Neuron (in vitro differentiated cells): ENCODE results near the gene CFAP298.
"Not testable (repeated sequence)": the region's sequence is repeated elsewhere in the genome, so short reads cannot be mapped to it uniquely, and the experiment has no call there.

Experiments used
- H2AFZ ChIP-seq: one replicate; pipeline ENCODE4 v1.6.1; 2013; ENCODE audit warnings: low read depth, mild to moderate bottlenecking, inconsistent platforms, low read length, moderate library complexity
- H3K27me3 ChIP-seq: one replicate; pipeline ENCODE4 v1.6.1; 2013; ENCODE audit warnings: low read length; ENCODE audit not compliant: insufficient read depth
- H3K36me3 ChIP-seq: one replicate; pipeline ENCODE4 v1.6.1; 2013; ENCODE audit warnings: low read length; ENCODE audit not compliant: insufficient read depth
- H3K4me1 ChIP-seq: one replicate; pipeline ENCODE4 v1.6.1; 2013; ENCODE audit warnings: low read length; ENCODE audit not compliant: insufficient read depth
- H3K4me3 ChIP-seq: 2 replicates; pipeline ENCODE4 v1.5.1; 2013; ENCODE audit warnings: mild to moderate bottlenecking, low read length, moderate library complexity
- H3K9me3 ChIP-seq: one replicate; pipeline ENCODE4 v1.6.1; 2013; ENCODE audit warnings: low read length

Gene CFAP298

DNA sequence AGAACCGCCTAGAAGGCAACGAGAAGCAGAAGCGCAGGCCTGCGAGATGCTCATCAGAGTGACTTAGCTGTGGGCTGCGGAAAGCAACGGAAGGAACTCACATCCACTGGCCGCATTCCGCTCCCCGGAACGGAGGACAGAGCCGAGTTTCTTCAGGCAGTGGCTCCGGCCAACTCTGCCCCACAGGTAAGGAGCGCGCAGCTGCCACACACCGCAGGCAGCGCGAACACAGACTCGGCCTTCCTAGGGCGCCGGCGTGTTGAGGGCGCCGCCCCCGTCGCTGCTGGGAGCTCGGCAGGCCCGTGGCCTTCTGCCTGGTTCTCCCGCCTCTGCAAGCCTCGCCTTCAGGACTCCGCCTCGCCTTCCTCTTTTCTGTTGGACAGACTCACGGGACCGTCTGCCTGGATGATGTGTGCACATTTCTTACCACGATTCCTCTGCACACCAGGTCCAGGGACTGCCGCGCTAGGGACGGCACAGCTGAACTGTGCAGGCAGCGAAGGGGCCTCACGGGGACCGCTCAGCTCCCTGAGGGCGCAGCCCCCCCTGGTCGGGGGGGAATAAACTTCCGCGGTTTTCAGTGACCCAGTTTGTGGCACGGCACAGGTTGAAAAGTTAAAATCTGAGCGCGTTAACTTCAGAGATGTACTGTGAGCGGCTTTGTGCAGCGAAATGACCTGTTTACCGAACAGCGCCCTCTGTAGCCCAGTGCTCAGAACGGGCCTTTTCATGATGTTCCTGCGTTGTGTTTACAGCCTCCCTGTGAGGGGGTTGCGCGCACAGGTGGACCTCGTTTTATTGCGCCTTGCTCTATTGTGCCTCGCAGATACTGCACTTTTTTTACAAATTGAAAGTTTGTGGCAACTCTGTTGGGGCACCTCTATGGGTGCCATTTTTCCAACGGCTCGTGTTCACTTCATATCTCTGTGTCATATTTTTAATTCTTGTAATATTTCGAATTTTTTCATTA is 42.6 kb downstream of the CFAP298 start:
- Histone ChIP-seq H3K27me3 (no peaks in the 10 kb centered on the region), H3K9me3 (no peaks in the 10 kb centered on the region), H3K4me3 (peak overlapping the region; percentile 60), H3K36me3 (no peaks in the 10 kb centered on the region), H3K4me1 (peaks cover 6% of the 10 kb centered on the region), H2AFZ (peak overlapping the region; percentile 87)

DNA sequence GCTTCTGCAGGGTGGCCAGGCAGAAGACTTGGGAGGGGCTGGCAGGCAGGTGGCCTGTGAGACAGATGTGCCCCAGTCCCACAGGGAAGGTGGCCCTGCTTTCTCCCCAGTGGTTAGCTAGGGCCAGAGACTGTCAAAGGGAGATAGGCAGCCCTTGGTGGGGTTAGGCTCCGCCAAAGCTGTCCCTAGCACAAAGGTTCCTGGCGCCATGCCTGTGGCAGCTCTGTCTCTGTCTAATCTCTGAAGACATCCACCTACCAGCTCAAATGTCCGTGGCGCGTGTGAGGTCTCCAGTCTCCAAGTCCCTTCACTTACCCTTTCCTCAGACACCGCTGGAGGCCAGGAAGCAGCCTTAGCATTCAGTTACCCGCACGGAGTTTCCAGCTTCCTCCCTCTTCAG is 44.6 kb downstream of the CFAP298 start:
- Histone ChIP-seq H3K4me3 (no peak overlapping the region), H2AFZ (no peak overlapping the region), H3K4me1 (peaks cover 6% of the 10 kb centered on the region), H3K9me3 (no peaks in the 10 kb centered on the region), H3K27me3 (no peaks in the 10 kb centered on the region), H3K36me3 (no peaks in the 10 kb centered on the region)

DNA sequence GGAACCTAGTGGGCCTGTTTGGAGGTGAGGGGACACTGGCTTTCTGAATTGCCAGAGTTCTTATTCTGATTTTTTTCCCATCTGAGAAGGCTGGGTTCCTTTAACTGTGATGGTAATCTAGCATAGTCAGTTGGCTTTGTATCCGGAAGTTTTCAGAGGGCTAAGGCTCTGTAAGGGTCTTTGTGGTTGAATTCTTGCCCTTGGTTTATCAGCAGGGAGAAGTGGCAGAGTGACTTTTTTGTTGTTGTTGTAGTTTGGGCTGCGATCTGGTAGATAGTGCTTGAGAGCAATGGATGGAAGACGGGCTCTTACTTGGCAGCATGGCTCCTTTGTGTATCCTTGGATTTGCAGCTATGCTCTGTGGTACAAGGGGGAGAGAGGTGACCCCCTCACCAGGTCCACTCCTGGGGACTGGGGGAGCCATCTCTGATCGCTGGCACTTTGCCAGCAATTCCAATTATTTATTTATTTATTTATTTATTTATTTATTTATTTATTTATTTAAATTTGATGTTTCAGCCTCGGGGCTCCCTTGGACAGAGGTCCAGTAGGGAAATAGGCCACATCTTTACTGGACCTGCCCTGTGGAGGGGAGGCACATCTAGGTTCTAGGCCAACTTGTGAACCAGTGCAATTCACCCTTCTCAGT is 45.3 kb downstream of the CFAP298 start:
- H3K9me3 ChIP-seq, result no peaks in the 10 kb centered on the region
- no peak overlapping the region for H3K4me3 ChIP-seq
- H2AFZ ChIP-seq, result no peak overlapping the region
- H3K4me1 ChIP-seq, result peaks cover 6% of the 10 kb centered on the region
- no peaks in the 10 kb centered on the region for H3K36me3 ChIP-seq
- H3K27me3 ChIP-seq, result no peaks in the 10 kb centered on the region

DNA sequence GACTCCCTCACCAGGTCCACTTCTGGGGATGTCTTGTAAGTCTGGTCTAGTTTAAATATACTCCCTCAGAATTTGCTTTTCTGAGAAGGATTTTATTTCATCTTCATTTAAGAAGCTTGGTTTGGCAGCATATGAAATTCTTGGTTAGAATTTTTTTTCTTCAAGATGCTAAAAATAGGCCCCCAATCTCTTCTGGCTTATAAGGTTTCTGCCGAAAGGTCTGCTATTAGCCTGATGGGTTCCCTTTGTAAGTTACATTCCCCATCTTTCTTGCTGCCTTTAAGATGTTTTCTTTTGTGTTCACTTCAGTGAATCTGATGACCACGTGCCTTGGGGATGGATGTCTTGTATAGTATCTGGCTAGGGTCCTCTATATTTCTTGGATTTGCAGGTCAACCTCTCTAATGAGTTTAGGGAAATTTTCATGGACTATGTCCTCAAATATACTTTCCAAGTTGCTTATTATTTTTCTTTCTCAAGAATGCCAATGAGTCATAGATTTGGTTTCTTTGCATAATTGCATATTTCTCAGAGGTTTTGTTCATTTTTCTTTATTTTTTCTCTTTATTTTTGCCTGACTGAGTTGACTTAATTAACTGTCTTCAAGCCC is 46.2 kb downstream of the CFAP298 start:
- no peak overlapping the region for H3K4me3 ChIP-seq
- no peaks in the 10 kb centered on the region for H3K9me3 ChIP-seq
- peaks cover 6% of the 10 kb centered on the region for H3K4me1 ChIP-seq
- no peak overlapping the region for H2AFZ ChIP-seq
- no peaks in the 10 kb centered on the region for H3K36me3 ChIP-seq
- no peaks in the 10 kb centered on the region for H3K27me3 ChIP-seq

DNA sequence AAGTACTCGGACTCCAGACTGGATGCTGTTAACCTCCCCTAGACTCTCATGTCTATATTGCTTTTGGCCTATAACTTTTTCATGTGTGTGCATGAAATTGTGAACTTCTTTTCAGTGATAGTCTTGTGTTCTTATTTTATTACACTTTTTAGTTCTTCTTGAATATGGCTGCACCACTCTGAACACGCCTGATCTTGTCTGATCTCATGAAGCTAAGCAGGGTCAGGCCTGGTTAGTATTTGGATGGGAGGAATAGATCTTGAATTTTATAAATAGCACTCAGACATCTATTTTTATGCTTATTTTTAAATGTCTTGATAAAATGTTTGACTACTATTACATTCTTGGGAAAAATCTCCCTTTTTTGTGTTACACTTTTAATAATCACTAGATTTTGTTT is 49.3 kb downstream of the CFAP298 start:
- H3K36me3 ChIP-seq, result no peaks in the 10 kb centered on the region
- no peaks in the 10 kb centered on the region for H3K9me3 ChIP-seq
- no peak overlapping the region for H2AFZ ChIP-seq
- H3K27me3 ChIP-seq, result no peaks in the 10 kb centered on the region
- H3K4me3 ChIP-seq, result no peak overlapping the region
- no peaks in the 10 kb centered on the region for H3K4me1 ChIP-seq

DNA sequence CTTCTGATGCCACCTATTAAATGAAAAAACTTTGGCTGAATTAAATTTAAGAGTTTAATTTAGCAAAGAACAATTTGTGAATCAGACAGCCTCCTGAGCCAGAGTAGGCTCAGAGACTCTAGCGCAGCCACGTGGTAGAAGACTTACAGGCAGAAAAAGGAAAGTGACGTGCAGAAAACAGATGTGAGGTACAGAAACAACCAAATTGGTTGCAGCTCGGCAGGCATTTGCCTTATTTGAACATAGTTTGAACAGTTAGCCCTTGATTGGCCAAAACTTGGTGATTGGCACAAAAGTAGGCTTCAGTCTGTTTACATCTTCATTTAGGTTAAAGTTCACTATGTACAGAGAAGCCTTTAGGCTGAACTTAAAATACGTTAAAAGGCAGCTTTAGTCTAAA is 49.8 kb downstream of the CFAP298 start:
- Histone ChIP-seq H2AFZ (no peak overlapping the region), H3K36me3 (no peaks in the 10 kb centered on the region), H3K4me1 (no peaks in the 10 kb centered on the region), H3K4me3 (no peak overlapping the region), H3K27me3 (no peaks in the 10 kb centered on the region), H3K9me3 (no peaks in the 10 kb centered on the region)

DNA sequence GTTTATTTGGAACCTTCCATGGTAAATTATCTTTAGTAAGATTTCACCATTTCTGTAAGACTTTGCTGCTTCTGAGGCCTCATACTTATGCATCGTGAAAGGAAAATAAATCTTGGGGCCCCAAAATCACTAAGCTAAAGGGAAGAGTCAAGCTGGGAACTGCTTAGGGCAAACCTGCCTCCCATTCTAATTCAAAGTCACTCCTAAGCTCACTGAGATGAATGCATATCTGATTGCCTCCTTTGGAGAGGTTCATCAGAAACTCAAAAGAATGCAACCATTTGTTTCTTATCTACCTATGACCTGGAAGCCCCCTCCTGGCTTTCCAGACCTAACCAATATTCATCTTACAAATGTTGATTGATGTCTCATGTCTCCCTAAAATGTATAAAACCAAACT is 50.7 kb downstream of the CFAP298 start:
- not testable (repeated sequence) for H3K4me1 ChIP-seq, H3K9me3 ChIP-seq, H3K4me3 ChIP-seq, H3K27me3 ChIP-seq, H3K36me3 ChIP-seq, H2AFZ ChIP-seq

DNA sequence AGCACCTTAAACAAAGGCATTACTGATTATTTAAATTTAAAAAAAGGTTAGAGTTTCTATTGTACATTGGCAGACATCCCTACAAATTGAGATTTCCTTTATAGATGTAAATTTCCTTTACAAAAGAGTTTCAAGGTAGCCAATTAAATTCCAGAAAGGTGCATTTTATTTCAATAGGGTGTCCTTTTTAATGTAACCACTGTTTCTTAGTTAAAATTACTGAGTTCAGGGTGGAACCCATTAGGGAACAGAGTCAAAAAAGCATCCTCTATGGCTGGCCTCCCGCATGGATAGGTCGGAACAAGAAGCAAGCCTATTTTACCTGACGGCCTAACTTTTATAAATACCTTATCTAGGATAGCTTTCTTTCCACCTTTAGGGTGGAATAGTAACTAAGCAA is 51.3 kb downstream of the CFAP298 start:
- Histone ChIP-seq H3K36me3 (no peaks in the 10 kb centered on the region), H2AFZ (no peak overlapping the region), H3K9me3 (no peaks in the 10 kb centered on the region), H3K4me3 (no peak overlapping the region), H3K27me3 (no peaks in the 10 kb centered on the region), H3K4me1 (no peaks in the 10 kb centered on the region)

DNA sequence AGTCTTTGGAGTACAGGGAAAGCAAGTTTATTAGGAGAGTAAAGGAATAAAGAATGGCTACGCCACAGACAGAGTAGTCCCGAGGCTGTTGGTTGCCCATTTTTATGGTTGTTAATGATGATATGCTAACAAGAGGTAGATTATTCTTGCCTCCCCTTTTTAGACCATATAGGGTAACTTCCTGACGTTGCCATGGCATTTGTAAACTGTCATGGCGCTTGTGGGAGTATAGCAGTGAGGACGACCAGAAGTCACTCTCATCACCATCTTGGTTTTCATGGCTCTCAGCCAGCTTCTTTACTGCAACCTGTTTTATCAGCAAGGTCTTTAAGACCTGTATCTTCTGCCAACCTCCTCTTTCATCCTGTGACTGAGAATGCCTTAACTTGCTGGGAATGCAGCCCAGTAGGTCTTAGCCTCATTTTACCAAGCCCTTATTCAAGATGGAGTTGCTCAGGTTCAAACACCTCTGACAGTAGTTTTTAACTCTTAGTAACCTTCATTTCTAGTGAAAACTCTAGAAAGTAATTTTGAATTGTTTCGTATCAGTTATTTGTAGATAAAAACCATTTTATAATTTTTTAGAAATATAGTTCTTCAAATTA is 53.1 kb downstream of the CFAP298 start:
- H3K4me1 ChIP-seq, result no peaks in the 10 kb centered on the region
- no peak overlapping the region for H3K4me3 ChIP-seq
- H3K36me3 ChIP-seq, result no peaks in the 10 kb centered on the region
- H3K27me3 ChIP-seq, result no peaks in the 10 kb centered on the region
- no peak overlapping the region for H2AFZ ChIP-seq
- no peaks in the 10 kb centered on the region for H3K9me3 ChIP-seq

DNA sequence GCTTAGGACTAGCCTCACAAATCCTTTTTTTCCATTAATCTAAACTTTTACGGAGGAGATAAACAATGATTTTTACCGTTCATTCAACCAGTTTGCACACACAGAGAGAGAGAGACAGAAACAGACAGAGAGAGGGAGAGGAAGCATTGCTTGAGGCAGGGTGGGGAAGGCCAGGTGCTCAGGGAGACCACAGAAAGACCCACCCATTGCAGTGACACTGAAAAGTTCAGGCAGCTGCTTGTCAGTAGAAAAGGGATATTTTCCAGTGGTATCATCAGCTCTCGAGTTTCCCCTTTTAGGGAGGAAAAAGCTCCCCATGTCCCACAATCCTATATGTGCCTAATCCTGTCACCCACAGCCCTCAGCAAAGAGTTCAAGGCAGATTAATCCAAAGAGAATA is 54.1 kb downstream of the CFAP298 start:
- Histone ChIP-seq H3K9me3 (no peaks in the 10 kb centered on the region), H3K4me3 (no peak overlapping the region), H2AFZ (no peak overlapping the region), H3K36me3 (no peaks in the 10 kb centered on the region), H3K27me3 (no peaks in the 10 kb centered on the region), H3K4me1 (no peaks in the 10 kb centered on the region)

DNA sequence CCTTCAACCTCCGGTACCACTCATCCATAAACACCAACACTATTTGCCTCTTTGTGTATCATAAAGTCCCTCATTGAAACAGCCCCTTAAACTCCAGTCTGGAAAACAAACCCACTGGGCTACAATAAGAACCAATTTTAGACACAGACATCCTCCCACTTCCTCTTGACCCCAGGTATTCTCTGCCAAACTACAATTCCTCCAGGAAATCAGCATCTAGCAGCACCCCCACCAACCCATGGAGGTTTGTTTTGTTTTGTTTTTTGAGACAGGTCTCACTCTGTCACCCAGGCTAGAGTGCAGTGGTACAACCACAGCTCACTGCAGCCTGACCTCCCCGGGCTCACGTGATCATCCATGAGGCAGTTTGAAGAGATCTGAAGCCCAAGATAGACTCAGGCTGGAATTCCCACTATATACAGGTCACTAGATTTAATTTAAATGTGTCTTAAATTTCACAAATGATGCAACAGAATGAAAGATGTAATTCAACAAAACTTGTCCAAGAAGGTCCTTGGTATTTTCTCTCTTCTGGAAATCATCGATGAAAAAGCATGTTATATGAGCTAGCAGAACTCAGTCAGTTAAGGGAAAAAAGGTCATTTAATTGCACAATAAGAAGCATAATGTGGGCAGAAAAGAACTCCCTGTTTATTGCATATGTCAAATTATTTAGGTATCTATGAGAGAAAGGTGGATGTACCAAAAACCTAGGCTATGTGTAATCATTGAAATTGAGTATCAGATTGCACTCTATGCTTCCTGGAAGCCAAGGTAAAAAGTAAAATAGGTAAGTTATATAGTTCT is 57.1 kb downstream of the CFAP298 start:
- Histone ChIP-seq H3K4me3 (no peak overlapping the region), H2AFZ (no peak overlapping the region), H3K4me1 (peaks cover 2% of the 10 kb centered on the region)

DNA sequence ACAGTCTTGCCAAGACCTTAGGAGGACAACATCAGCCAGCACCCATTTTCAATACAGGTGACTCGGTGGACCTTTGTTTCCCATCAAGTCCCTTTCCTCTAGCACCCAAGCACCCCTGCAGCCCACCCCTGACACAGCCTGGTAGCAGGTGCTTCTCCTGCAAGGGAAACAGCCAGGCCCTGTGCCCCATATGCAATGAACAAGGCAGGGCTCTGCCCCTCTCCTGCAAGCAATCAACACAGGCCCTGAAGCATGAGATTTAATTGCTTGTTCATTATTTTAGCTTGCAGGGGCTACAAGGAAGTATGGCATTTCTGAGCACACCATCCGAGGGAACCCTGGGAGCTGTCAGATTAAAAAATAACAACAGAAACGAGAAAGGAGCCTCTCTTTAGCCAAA is 62.3 kb downstream of the CFAP298 start:
- H3K36me3 ChIP-seq, result no peaks in the 10 kb centered on the region
- no peak overlapping the region for H3K4me3 ChIP-seq
- no peak overlapping the region for H2AFZ ChIP-seq
- peaks cover 2% of the 10 kb centered on the region for H3K4me1 ChIP-seq
- H3K27me3 ChIP-seq, result peaks cover 4% of the 10 kb centered on the region
- H3K9me3 ChIP-seq, result no peaks in the 10 kb centered on the region

More for the DNA sequence above, 57.1 kb downstream of the CFAP298 start:
- H3K36me3 ChIP-seq, result no peaks in the 10 kb centered on the region
- H3K27me3 ChIP-seq, result peaks cover 4% of the 10 kb centered on the region
- H3K9me3 ChIP-seq, result no peaks in the 10 kb centered on the region
